Dedifferentiated amniotic fluid mesenchymal stem cell (primary cell): ENCODE measurements around the gene ST7L.
"Not testable (repeated sequence)": the region's sequence is repeated elsewhere in the genome, so short reads cannot be mapped to it uniquely, and the experiment has no call there.

ENCODE experiments used
- DNase-seq: peaks from one replicate; pipeline ENCODE4 v3.0.0-alpha.2; 2016; ENCODE audit errors: extremely low spot score

ST7L gene, protein sequence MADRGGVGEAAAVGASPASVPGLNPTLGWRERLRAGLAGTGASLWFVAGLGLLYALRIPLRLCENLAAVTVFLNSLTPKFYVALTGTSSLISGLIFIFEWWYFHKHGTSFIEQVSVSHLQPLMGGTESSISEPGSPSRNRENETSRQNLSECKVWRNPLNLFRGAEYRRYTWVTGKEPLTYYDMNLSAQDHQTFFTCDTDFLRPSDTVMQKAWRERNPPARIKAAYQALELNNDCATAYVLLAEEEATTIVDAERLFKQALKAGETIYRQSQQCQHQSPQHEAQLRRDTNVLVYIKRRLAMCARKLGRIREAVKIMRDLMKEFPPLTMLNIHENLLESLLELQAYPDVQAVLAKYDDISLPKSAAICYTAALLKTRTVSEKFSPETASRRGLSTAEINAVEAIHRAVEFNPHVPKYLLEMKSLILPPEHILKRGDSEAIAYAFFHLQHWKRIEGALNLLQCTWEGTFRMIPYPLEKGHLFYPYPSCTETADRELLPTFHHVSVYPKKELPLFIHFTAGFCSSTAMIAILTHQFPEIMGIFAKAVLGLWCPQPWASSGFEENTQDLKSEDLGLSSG

DNA sequence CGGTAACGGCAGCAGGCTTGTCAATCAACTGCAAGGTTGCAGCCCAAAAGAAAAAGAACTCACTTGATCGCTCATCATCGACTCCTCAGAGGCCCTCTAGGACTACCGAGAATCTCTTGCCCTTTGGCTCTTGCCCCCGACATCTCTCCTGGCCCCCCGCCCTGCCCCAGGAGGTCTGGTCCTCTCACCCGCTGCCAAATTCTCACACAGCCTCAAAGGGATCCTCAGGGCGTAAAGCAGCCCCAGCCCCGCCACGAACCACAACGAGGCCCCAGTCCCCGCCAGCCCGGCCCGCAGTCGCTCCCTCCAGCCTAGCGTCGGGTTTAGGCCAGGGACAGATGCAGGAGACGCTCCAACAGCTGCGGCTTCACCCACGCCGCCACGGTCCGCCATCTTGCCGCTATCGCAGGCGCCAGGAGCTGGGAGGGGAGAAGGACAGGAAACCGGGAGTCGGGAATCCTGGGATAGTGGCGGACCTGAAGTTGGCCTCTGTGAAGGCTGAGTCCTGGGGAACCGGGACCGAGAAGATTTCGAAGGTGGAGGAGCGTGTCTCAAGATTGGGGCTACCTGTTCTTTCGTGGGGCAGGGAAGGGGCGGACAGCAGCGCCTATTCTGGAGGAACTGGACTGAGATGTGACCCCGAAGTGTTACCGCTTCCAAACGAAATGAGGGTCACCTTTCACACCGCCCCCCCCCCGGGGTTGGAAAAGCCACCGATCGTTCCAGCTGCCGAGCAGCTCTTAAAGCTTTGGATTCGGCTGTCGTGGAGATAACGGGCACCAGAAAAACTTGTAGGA, at the start of gene ST7L:
Gene ST7L (minus strand): TSS at position 421 of the 797 bp plus-strand sequence. CDS start 28 bp downstream, at position 393.
- peak; percentile 59 for DNase-seq

DNA sequence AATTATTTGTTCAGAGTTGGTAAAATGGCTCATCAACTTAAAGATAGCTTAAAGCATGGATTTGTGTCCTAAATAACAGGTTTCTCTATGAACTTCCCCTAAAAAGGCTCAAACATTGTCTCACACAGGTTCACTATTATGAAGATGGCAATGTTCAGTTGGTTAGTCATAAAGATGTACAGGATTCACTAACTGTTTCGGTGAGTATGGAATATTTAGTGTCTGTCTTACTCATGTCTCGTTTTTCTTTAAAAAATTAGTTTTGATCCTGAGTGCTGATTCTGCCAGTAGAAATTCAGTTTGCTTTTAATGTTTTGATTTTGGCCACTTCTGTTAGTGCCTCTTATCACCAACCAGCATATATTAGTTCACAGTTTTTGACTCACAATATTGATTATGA, 48.0 kb upstream of the ST7L start:
- no peak for DNase-seq

DNA sequence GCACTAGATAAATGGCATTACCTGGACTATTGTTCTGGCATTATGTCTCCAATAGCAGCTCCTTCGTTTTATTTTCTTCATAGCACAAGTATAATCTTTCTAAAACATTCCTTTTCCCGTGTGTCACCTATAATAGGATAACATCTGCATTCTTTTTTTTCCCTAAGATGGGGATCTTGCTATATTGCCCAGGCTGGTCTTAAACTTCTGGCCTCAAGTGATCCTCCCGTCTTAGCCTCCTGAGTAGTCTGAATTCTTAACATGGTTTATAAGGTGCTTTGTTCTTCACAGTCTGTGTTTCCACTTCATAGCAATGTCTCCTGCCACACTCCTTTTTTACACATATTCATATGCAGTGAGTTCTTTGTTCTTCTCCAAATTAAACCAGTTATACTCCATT, 46.9 kb upstream of the ST7L start:
- DNase-seq = no peak

DNA sequence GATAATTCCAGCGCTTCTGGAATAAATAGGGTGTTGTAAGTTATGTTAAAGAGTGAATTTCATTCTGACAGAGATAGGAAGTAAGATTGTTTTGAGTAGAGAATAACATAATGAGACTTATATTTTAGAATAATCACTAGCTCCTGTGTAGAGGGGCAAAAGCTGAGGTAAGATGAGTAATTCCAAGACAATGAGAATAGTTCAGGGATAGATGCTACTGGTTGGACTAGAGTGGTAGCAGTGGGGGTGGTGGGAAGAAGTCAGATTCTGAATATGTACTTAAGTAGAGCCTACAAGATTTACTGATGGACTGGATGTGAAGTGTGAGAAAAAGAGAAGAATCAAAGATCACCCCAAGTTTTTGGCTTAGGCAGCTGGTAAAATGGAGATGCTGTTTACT, 32.3 kb upstream of the ST7L start:
- no peak for DNase-seq

DNA sequence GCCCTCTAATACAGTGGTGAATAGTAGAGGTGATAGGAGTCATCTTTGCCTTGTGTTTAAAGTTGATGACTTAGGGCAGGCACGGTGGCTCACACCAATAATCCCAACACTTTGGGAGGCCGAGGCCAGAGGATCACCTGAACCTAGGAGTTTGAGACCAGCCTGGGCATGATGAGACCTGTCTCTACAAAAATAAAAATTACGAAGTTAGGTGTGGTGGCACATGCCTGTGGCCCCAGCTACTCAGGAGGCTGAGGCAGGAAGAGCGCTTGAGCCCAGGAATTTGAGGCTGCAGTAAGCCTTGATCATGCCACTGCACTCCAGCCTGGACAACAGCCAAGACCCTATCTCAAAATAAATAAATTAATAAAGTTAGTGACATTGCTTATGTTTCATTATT, 27.3 kb upstream of the ST7L start:
- DNase-seq = no peak

DNA sequence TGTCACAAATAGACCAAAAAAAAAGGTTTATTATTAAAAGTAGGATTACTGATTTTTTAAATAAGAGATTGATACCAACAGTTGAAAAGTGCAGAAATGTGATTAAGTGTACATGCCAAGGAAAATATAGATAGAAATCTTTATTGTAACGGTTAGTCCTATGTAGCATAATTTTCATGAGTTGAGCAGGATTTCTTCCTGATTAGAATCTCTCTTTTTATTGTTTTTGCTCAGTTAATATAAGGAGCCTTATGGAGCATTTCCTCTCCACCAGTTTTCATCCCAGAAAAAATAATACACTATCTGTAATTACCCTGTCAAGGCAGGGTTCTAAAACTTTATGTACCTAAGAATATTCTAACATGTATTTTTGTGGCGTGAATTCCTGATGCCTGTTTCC, 24.1 kb upstream of the ST7L start:
- DNase-seq = no peak

DNA sequence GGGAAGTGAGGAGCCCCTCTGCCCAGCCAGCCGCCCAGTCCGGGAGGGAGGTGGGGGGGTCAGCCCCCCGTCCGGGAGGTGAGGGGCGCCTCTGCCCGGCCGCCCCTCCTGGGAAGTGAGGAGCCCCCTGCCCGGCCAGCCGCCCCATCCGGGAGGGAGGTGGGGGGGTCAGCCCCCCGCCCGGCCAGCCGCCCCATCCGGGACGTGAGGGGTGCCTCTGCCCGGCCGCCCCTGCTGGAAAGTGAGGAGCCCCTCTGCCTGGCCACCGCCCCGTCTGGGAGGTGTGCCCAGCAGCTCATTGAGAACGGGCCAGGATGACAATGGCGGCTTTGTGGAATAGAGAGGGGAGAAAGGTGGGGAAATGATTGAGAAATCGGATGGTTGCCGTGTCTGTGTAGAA, 21.5 kb upstream of the ST7L start:
- not testable (repeated sequence) for DNase-seq

DNA sequence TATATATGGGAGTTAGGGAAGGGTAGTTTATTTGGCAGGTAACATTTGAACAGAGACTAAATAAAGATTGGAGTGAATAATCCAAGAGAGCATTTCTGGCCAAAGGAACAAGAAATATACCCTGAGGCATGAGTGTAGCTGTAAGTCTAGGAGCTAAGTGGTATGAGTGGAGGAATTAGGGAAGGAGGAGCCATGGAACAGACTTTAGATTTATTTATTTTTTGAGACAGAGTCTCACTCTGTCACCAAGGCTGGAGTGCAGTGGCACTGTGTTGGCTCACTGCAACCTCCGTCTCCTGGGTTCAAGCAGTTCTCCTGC, 19.1 kb upstream of the ST7L start:
- DNase-seq = peak; percentile 64

DNA sequence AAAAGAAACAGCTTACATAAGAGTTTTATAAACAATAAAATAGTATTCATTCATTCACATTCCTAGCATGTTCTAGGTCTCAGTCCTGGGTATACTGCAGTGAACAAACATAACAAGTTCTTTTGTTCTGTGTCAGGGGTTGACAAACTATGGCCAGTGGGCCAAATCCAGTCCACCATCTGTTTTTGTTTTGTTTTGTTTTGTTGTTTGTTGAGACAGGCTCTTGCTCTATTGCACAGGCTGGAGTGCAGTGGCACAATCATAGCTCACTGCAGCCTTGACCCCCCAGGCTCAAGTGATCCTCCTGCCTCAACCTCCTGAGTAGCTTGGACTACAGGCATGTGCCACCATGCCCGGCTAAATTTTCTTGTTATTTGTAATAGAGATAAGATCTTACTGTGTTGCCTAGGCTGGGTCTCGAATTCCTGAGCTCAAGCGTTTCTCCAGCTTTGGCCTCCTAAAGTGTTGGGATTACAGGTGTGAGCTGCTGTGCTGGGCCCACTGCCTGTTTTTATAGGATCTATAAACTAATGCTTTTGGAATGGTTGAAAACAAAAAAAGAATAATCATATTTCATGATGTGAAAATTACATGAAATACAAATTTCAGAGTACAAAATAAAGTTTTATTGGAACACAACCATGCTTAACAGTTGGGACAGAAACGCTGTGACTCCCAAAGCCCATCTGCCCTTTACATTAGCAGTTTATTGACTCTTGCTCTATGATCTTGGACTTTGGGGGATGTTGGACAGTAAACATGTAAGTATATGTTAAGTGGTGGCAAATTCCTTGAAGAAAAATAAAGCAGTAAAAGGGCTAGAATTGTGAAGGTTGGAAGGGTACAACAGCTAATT, 18.5 kb upstream of the ST7L start:
- no peak for DNase-seq

DNA sequence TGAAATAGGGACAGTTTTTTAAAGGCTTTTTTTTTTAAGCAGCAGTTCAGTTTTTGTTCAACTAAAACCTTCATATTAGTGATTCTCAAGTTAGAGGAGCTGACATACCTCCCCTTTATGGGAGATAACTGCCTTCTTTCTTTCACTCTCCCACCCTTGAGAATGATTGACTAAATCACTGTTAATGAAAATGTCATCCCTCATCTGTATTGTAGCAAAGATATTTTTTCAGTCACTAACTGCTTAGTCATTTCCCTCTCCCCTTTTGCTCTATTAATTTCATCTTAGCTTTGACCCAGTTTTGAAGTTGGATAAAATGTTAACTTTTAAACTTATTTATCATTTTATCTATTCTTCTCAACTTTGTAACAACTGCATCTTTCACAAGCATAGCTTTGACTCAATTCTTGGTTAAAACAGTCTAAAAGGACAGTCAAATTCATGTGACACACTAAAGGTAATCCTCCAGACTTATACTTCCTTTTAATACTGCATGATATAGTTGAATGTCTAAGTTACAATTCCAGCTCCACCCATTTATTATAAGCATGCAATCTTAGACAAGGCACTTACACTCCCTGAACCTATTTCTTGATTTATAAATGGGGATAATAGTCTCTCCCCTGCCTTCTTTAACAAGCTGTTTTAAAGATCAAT, 17.8 kb upstream of the ST7L start:
- no peak for DNase-seq

DNA sequence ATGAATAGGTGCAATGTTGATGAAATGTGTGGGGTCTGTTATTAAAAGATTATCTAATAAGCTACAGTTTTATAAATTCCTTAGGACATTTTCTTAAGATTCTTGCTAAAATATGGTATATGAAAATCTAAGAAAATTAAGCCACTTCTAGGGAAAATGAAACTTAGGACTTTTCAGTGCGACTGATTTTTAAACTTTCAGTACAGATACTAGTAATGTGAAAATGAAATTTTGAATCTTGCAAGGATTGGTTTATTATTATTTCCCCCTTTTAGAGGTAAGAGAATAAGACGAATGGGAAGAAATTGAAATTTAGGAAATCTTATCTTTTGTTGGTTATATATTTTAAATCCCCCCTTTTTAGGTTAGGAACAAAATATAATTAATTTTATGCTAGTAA, 17.1 kb upstream of the ST7L start:
- no peak for DNase-seq

DNA sequence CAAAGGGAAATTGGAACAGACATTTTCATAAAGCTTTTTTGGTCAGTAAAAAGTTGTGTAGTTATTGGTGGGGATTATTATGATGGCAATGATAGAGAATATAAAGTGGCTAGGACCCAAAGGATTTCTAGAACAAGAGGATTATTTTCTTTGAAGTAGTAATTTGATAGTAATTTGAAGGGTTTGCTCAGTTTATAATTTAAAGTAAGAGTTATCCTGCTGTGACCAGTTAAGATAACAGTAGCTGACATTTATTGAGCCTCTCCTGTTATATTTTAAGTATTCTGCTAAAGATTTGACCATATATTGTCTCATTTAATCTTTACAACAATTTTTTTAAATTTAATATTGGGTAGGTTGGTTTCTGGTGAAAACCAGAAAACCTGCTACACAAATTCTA, 15.4 kb upstream of the ST7L start:
- no peak for DNase-seq

DNA sequence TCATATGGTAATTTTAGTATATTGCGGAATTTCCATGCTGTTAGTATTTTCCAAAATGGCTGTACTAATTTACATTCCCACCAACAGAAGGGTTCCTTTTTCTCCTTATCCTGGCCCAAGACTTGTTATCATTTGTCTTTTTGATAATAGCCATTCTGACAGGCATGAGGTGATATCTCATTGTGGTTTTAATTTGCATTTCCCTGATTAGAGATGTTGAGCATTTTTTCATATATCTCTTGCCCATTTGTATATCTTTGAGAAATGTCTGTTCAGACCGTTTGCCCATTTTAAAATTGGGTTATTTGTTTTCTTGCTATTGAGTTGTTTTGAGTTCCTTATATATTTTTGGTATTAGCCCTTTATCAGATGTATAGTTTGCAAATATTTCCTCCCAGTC, 14.7 kb upstream of the ST7L start:
- no peak for DNase-seq

DNA sequence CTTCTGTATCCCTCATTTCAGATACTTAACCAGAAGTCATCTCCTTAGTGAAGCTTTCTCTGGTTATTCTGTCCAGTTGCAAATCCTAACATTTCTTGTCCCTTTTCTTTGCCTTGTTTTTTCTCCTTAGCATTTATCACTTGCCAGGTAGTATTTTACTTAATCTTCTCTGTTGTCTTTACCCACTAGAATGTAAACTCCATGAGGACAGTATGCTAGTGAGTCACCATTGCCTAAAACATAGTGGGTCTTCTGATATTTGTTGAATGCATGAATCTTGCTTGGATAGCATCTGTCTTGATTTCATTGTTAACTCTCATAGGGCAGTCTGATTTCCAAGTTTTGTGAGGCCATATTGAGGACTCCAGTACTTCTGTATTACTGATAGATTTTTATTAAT, 10.3 kb upstream of the ST7L start:
- DNase-seq = no peak

DNA sequence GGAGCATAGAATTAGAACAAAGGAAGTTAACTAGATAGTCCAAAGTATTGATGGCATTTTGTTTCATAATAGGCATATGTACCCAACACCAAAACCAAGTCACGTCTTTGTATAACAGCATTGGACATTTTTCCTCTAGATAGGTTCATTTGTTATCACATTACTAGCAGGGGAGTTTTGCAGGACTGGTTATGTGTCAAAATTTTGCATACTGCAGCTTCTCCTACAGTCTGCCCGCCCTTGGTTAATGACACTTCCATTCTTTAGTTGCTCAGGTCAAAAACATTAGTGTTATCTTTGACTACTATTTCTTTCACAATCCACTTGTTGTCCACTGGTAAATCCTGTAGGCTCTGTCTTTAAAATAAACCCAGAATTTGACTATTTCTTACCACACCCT, 9.6 kb upstream of the ST7L start:
- DNase-seq = no peak

DNA sequence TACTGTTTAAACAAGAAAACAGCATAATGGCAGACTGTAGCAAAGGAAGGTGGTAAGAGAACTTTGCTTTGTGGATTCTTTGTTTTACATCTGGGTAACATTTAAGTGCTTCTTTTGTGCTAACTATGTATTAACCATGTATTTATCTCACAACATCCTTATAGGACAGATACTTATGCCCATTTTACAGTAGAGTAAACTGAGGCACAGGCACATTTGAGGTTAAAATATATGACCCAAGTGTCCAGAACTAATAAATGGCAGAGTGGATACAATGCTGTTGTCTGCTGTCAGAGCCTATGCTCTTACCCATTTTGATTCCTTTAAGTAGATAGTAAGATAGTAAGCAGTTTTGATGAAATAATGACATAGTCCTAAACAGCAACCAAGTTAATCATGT, 7.9 kb upstream of the ST7L start:
- DNase-seq = no peak

DNA sequence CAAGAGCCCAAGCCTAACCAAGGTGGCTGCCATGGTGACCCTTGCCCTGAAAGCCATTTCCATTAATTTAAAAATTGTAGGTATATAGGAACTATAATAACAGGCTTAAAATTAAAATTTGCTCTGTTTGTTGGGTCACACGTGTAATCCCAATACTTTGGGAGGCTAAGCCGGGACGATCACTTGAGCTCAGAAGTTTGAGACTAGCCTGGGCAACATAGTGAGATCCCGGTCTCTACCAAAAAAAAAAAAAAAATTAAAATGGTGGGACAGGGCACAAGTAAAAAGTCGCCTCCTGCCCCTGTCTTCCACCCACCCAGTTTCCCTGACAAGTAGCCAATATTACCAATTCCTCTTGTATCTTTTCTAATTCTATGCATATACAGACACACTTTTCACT, 7.3 kb upstream of the ST7L start:
- DNase-seq = no peak

DNA sequence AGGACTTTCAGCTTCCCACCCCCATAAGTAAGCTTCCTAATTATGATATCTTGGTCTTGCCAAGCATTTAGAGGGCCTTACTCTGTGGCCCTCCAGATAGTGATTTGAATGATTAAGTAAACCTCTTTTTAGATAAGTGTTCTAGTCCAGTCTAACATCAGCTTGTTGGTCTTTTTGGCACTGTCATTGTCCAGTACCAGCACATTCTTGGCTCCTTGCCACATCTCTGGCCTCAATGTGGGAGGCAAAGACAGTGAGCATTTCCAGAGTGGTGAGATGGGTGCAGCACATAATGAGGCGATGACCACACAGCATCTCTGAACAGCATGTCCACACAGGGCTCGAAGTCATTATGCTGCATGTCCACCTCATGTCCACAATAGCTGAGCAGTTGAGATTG, 6.8 kb upstream of the ST7L start:
- no peak for DNase-seq

DNA sequence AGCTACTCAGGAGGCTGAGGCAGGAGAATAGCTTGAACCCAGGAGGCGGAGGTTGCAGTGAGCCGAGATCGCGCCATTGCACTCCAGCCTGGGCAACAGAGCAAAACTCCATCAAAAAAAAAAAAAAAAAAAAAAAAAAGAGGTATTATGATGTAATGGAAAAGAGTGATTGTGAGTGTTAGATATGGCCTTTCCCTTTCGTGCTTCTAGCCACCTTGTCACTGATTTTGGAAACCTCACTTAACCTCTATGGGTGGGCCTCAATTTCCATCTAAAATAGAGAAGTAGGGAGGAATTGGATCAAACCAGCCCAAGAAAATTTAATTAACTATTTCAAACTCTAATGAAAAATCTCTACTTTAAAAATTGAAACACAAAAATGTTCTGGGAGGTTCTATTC, 5.6 kb upstream of the ST7L start:
- DNase-seq = not testable (repeated sequence)

DNA sequence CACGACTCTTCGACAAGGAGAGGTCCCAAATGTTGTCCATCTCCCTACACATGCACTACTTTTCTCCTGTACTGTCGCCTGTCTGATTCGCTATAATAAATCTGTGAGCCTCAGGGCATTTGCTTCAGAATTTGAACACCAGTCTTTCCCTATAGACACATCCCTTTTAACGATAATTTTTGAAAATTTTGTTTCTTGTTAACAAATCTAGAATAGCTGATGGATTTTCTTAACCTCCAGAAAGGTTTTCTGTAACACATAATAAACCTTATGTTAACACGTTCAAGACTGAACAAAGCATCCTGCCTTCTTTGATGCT, 1.4 kb upstream of the ST7L start:
- no peak for DNase-seq

DNA sequence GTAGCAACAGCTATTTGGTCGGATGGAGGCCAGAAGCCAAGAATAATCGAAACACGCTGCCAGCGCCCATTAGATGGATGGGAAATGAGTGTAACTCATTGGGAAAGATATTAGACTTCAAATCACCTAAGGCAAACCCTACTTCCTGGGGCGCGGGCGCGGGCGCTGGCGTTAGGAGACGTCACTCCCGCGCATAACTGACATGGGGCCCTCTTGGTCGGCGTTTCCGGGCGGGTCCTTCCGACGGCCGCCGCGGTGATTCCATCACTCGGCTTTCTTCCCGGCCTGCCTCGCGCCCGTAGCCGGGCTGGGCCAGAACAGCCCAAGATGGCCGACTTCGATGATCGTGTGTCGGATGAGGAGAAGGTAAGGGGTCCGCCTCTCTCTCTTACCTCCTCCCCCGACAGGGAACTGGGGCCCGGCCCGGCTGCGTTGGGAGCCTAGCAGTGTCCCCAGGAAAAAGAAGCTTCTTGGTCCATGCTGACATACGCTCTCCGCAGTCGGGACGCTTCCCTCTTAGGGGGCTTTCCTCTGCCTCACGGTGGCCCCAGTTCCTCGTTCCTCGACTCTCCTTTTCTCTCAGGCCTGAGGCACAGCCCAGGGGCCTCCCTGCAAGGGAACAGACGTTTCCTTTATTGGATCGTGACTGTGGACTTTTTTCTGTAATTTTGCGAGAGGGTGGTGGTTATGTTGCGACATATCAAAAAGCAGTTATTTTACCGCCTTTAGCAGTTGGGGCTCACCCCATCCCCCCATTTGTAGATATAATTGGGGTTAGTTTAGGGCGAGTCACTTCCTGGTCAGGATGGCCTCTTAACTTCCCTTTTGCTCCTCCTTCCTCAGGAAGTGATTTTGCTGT, 806 bp upstream of the ST7L start, which contains the start of gene CAPZA1:
Gene CAPZA1 (plus strand): TSS at position 315 of the 859 bp plus-strand sequence. CDS start 13 bp downstream, at position 328.
- peak; percentile 89 for DNase-seq
